HCT116 (cell line): ENCODE data around the gene ZYG11B.
A peak's percentile ranks its signal among the peaks of the same experiment; 100 is the strongest.

Experiments used
- CTCF ChIP-seq, 3 experiments: fragments of 200-600 bp in 1 of 3; sonication (generic) in 1 of 3; IDR thresholded peaks in 2 of 3; conservative IDR thresholded peaks in 1 of 3; 2 replicates each; pipeline ENCODE4 v1.5.1; 2012 to 2017; ENCODE audit warnings: low read depth in 2 of 3, low read length in 2 of 3, antibody characterized with exemption in 1 of 3, borderline replicate concordance in 1 of 3, control low read depth in 1 of 3, mild to moderate bottlenecking in 1 of 3, mixed read lengths in 1 of 3, mixed run types in 1 of 3, moderate library complexity in 1 of 3; ENCODE audit not compliant: insufficient read depth in 1 of 3
- POLR2A ChIP-seq: IDR thresholded peaks from 2 replicates; pipeline ENCODE4 v1.7.0; 2011; ENCODE audit warnings: borderline replicate concordance; ENCODE audit not compliant: insufficient read depth, insufficient read length; ENCODE audit errors: extremely low read depth
- SRF ChIP-seq: IDR thresholded peaks from 2 replicates; pipeline ENCODE4 v1.6.1; 2012; ENCODE audit warnings: low read depth

GRCh38 chr1:52825868-52826267 lies 99.6 kb downstream of the ZYG11B start:
- TF ChIP-seq CTCF (IDR thresholded peaks at IDR 0.05 in 2 of 3, conservative IDR thresholded peaks at IDR 0.05 in 1 of 3; ENCODE audit: borderline replicate concordance in 1 of 3, insufficient read depth in 1 of 3, low read depth in 2 of 3, low read length in 2 of 3) (peak; percentile 13 to 45 (median 26); a peak in 3 of 6 replicates), POLR2A (no peak), SRF (no peak)
